ENCODE data around the gene SLC2A4RG.
A peak's percentile ranks its signal among the peaks of the same experiment; 100 is the strongest.

Gene SLC2A4RG

GRCh38 chr20:63739130-63740069, at the start of gene SLC2A4RG:
Gene SLC2A4RG, plus strand, starts transcription at chr20:63739776. Its CDS starts 137 bp downstream, at chr20:63739913.
- DNase-seq (ENCODE audit: low spot score) = peak; percentile 80

- DNase-seq (ENCODE audit: low spot score) = no peak
Measured at GRCh38 chr20:63690003-63690897, 49.3 kb upstream of the SLC2A4RG start.

GRCh38 chr20:63690898-63691710, 48.5 kb upstream of the SLC2A4RG start:
- DNase-seq (ENCODE audit: low spot score) = no peak

- DNase-seq (ENCODE audit: low spot score) = no peak
Measured at GRCh38 chr20:63691711-63692435, 47.7 kb upstream of the SLC2A4RG start.

GRCh38 chr20:63692436-63693082, 47.0 kb upstream of the SLC2A4RG start:
- DNase-seq (ENCODE audit: low spot score) = no peak

- DNase-seq (ENCODE audit: low spot score) = no peak
Measured at GRCh38 chr20:63693083-63693732, 46.4 kb upstream of the SLC2A4RG start.

- no peak for DNase-seq (ENCODE audit: low spot score)
Measured at GRCh38 chr20:63693733-63694583, 45.6 kb upstream of the SLC2A4RG start.

- no peak for DNase-seq (ENCODE audit: low spot score)
Measured at GRCh38 chr20:63694584-63695423, 44.8 kb upstream of the SLC2A4RG start.

GRCh38 chr20:63695424-63696305, 43.9 kb upstream of the SLC2A4RG start:
- DNase-seq (ENCODE audit: low spot score) = no peak

- DNase-seq (ENCODE audit: low spot score) = no peak
Measured at GRCh38 chr20:63696306-63696627, 43.3 kb upstream of the SLC2A4RG start.

- no peak for DNase-seq (ENCODE audit: low spot score)
Measured at GRCh38 chr20:63696628-63697356, 42.8 kb upstream of the SLC2A4RG start, which contains the start of gene TNFRSF6B. Gene TNFRSF6B, plus strand, starts transcription at chr20:63696652. Its CDS starts 116 bp downstream, at chr20:63696768.

- DNase-seq (ENCODE audit: low spot score) = no peak
Measured at GRCh38 chr20:63697357-63697867, 42.2 kb upstream of the SLC2A4RG start.

- no peak for DNase-seq (ENCODE audit: low spot score)
Measured at GRCh38 chr20:63697868-63698545, 41.6 kb upstream of the SLC2A4RG start.

GRCh38 chr20:63698739-63699465, 40.7 kb upstream of the SLC2A4RG start:
- DNase-seq (ENCODE audit: low spot score) = no peak

Data from hematopoietic multipotent progenitor cell treated with erythropoietin and hydrocortisone succinate and interleukin-3 and kit ligand, for 17 days (in vitro differentiated cells).